Neural crest cell (in vitro differentiated cells): ENCODE results near the gene EIF2B2. TPM values are rescaled to one million over a fixed set of nuclear protein-coding genes. Genes with fewer than 3 reads are reported as not detected.

Experiments
- DNase-seq: peaks from one replicate; pipeline ENCODE4 v3.0.0; 2021; ENCODE audit warnings: low read depth, mixed read lengths, low spot score
- H3K27ac Mint-ChIP-seq: one replicate; pipeline ENCODE4 v1.8.0; 2021; ENCODE audit warnings: mild to moderate bottlenecking, mixed read lengths; ENCODE audit not compliant: unreplicated experiment
- H3K27me3 Mint-ChIP-seq: 2 replicates; pipeline ENCODE4 v1.8.0; 2021; ENCODE audit warnings: low read depth, mild to moderate bottlenecking, mixed read lengths
- H3K36me3 Mint-ChIP-seq: 2 replicates; pipeline ENCODE4 v1.8.0; 2021; ENCODE audit warnings: low read depth, mild to moderate bottlenecking, mixed read lengths
- H3K4me1 Mint-ChIP-seq: 2 replicates; pipeline ENCODE4 v1.8.0; 2021; ENCODE audit warnings: mixed read lengths
- H3K4me3 Mint-ChIP-seq: one replicate; pipeline ENCODE4 v1.8.0; 2021; ENCODE audit warnings: mild to moderate bottlenecking, mixed read lengths
- H3K9me3 Mint-ChIP-seq: 2 replicates; pipeline ENCODE4 v1.8.0; 2021; ENCODE audit warnings: mixed read lengths
- total RNA-seq: library from RNA; stranded (reverse); gene quantifications from 2 replicates; pipeline ENCODE4 v1.2.1, GENCODE V29; 2021
- TF ChIP-seq, protein P1 (sequence below): fragments of 200-600 bp; sonication (generic); conservative IDR thresholded peaks from 2 replicates; pipeline ENCODE4 v1.5.0; 2021; ENCODE audit warnings: antibody characterized with exemption, mild to moderate bottlenecking

Gene EIF2B2
- total RNA-seq, 1 donor from 2014 or later, result 50.5 TPM

DNA sequence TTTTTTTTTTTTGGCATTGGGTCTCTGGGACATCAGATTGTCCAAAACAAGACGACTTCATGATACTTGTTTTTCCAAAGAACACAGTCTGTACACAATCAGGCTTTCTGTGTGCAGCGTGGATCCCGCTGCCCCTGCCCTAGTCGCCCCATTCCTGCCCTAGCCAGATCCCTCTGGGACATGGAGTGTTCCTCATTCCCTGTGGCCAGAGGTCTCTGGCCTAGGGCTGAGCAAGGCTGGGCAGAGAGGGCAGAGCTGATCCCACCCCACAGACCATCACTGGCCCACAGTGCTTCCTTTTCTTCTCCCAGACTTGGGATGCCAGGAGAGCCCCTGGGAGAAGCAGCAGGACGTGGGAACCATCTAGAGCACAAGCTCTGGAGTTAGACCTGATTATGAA is 20.9 kb upstream of the EIF2B2 start:
- no peaks in the 10 kb centered on the region for H3K27me3 Mint-ChIP-seq
- peaks cover 30% of the 10 kb centered on the region for H3K4me1 Mint-ChIP-seq
- no peak overlapping the region for H3K4me3 Mint-ChIP-seq
- no peak for DNase-seq
- no peaks in the 10 kb centered on the region for H3K9me3 Mint-ChIP-seq
- no peak overlapping the region for H3K27ac Mint-ChIP-seq
- no peaks in the 10 kb centered on the region for H3K36me3 Mint-ChIP-seq
- TF ChIP-seq, protein P1, sequence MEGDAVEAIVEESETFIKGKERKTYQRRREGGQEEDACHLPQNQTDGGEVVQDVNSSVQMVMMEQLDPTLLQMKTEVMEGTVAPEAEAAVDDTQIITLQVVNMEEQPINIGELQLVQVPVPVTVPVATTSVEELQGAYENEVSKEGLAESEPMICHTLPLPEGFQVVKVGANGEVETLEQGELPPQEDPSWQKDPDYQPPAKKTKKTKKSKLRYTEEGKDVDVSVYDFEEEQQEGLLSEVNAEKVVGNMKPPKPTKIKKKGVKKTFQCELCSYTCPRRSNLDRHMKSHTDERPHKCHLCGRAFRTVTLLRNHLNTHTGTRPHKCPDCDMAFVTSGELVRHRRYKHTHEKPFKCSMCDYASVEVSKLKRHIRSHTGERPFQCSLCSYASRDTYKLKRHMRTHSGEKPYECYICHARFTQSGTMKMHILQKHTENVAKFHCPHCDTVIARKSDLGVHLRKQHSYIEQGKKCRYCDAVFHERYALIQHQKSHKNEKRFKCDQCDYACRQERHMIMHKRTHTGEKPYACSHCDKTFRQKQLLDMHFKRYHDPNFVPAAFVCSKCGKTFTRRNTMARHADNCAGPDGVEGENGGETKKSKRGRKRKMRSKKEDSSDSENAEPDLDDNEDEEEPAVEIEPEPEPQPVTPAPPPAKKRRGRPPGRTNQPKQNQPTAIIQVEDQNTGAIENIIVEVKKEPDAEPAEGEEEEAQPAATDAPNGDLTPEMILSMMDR, result no peak

DNA sequence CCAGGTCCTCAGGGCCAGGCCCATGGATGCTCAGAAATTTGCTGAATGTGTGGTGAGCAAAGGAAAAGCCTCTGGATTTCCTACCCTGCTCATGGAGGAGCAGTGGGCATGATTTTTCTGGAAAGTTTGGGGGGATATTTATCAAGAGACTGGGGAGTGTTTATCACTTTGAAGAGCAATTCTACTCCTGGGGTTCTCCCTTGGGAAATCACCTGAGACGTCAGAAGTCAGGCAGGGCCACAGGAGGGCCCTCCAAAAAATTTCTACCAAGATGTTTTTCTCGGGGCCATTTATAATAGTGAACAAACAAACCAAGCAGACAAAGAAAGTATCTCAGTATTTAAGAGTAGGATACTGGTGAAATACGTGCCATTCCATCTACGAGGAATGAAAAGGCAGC is 20.1 kb upstream of the EIF2B2 start:
- DNase-seq, result no peak
- TF ChIP-seq, protein P1, result no peak
- H3K27ac Mint-ChIP-seq, result no peak overlapping the region
- peaks cover 27% of the 10 kb centered on the region for H3K4me1 Mint-ChIP-seq
- no peaks in the 10 kb centered on the region for H3K36me3 Mint-ChIP-seq
- no peaks in the 10 kb centered on the region for H3K27me3 Mint-ChIP-seq
- no peaks in the 10 kb centered on the region for H3K9me3 Mint-ChIP-seq
- H3K4me3 Mint-ChIP-seq, result no peak overlapping the region

DNA sequence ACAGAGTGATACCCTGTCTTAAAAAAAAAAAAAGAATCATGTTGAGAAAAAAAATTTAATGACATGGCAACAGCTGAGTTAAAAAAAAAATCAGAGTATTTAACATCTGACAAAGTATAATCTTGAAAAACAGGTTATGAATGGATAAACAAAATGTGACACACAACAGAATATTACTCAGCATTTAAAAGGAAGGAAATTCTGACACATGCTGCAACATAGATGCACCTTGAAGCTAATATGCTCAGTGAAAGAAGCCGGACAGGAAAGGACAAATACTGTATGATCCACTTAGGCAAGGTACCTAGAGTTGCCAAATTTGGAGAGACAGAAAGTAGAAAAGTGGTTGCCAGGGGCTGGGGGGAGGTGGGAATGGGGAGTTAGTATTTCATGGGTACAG is 19.4 kb upstream of the EIF2B2 start:
- no peak for DNase-seq
- no peaks in the 10 kb centered on the region for H3K9me3 Mint-ChIP-seq
- H3K27me3 Mint-ChIP-seq, result no peaks in the 10 kb centered on the region
- no peaks in the 10 kb centered on the region for H3K36me3 Mint-ChIP-seq
- no peak overlapping the region for H3K4me3 Mint-ChIP-seq
- TF ChIP-seq, protein P1, result no peak
- H3K27ac Mint-ChIP-seq, result no peak overlapping the region
- peaks cover 32% of the 10 kb centered on the region for H3K4me1 Mint-ChIP-seq

DNA sequence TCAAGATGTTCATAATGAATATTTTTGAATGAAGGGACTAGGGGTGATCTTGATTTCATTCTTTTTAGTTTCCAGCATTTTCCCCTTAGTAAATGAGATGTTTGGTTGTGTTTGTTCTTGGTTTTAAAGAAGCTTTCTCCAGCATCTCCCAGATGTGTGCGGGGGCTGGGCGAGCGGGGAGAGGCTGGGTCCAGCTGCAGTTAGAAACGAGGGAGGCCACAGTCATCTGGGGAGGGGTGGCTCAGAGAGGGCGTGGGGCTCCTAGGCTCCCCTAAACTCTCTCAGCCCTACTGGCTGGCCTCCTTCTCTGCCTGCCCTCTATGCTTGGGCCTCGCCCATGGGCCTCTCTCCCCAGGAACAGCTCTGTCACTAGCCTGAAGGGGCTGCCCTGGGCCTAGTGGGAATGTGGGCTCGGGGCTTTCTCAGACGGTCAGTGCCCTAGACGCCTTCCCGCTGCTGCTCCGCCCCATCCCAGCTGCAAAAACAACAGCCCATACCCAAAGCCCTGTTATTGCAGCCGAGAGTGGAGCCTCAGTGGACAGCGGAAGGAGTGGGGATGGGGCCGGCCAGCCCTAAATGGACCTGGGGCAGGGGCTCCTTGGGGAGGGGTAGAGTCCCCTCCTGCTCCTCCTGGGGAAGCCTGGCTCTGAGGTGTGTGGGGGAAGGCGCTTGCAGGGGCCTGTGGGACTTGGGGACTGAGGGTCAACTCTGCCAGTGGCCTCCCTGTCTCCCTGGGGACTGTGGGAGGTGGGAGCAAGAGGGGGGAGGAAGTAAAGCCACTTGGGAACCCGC is 18.3 kb upstream of the EIF2B2 start:
- TF ChIP-seq, protein P1, result no peak
- Mint-ChIP-seq H3K36me3 (no peaks in the 10 kb centered on the region), H3K27ac (peak overlapping the region; percentile 35), H3K27me3 (no peaks in the 10 kb centered on the region), H3K4me3 (no peak overlapping the region), H3K9me3 (no peaks in the 10 kb centered on the region), H3K4me1 (peaks cover 26% of the 10 kb centered on the region)
- DNase-seq, result no peak

DNA sequence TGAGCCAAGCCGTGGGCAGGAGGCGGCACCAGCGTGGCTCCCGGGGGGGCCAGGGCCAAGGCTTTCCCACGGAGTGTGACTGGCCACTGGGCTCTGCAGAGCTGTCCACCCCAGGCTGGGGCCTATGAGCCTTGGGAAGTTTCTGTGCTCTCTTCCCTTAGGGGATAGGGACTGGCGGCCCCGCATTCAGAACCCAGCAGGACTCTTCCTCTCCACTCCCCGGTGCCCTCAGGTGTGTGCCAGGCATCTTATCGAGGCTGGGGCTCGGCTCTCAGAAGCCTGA is 17.8 kb upstream of the EIF2B2 start:
- DNase-seq, result no peak
- TF ChIP-seq, protein P1, result no peak
- Mint-ChIP-seq H3K36me3 (no peaks in the 10 kb centered on the region), H3K27ac (no peak overlapping the region), H3K9me3 (no peaks in the 10 kb centered on the region), H3K4me1 (peaks cover 21% of the 10 kb centered on the region), H3K27me3 (no peaks in the 10 kb centered on the region), H3K4me3 (no peak overlapping the region)
